ENCODE data around the gene TLDC2. TPM values are rescaled to one million over a fixed set of nuclear protein-coding genes. Genes with fewer than 3 reads are reported as not detected.
A peak's percentile ranks its signal among the peaks of the same experiment; 100 is the strongest.

The TLDC2 gene
- polyA plus RNA-seq, 3 donors = not detected

- Histone ChIP-seq H2AFZ (ENCODE audit: insufficient read depth, low read depth, low read length, poor library complexity, severe bottlenecking) (no peak overlapping the region), H4K20me1 (ENCODE audit: insufficient read depth, low read length) (peaks cover 100% of the 10 kb centered on the region), H3K36me3 (replicated peaks in 1 of 2; ENCODE audit: control insufficient read depth in 1 of 2, insufficient read depth in 2 of 2, low read length in 2 of 2) (peaks cover 99 to 100% of the 10 kb centered on the region in 2 donors), H3K9ac (ENCODE audit: insufficient read depth, low read length, poor library complexity, severe bottlenecking) (no peak overlapping the region), H3K27ac (ENCODE audit: low read depth in 1 of 2, low read length in 2 of 2) (peak overlapping the region in 1 of 2 donors; percentile 28), H3K9me3 (replicated peaks in 1 of 2; ENCODE audit: control insufficient read depth in 1 of 2, insufficient read depth in 1 of 2, low read length in 2 of 2) (no peaks in the 10 kb centered on the region), H3K4me2 (replicated peaks; ENCODE audit: extremely low read depth, low read length, poor library complexity, severe bottlenecking) (no peak overlapping the region), H3K4me3 (replicated peaks in 1 of 3; ENCODE audit: low read depth in 2 of 3, low read length in 3 of 3) (no peak overlapping the region), H3K27me3 (ENCODE audit: control insufficient read depth in 2 of 2, insufficient read depth in 2 of 2, low read length in 2 of 2) (no peaks in the 10 kb centered on the region), H3K79me2 (ENCODE audit: insufficient read depth, low read length) (peaks cover 23% of the 10 kb centered on the region), H3K4me1 (ENCODE audit: control insufficient read depth in 1 of 2, insufficient read depth in 2 of 2, low read length in 2 of 2) (no peaks in the 10 kb centered on the region)
- Mint-ChIP-seq H3K27ac (peak overlapping the region in 3 of 7 donors; percentile 18 to 75 (median 72)), H3K36me3 (peaks cover 84 to 99% of the 10 kb centered on the region in 2 donors), H3K4me3 (no peak overlapping the region), H3K9me3 (no peaks in the 10 kb centered on the region), H3K4me1 (no peaks in the 10 kb centered on the region), H3K27me3 (ENCODE audit: low read depth in 3 of 3) (no peaks in the 10 kb centered on the region)
- WGBS (ENCODE audit: insufficient coverage) = no CpG with 5 or more reads among the region's 3 CpGs
- TF ChIP-seq, protein P1, sequence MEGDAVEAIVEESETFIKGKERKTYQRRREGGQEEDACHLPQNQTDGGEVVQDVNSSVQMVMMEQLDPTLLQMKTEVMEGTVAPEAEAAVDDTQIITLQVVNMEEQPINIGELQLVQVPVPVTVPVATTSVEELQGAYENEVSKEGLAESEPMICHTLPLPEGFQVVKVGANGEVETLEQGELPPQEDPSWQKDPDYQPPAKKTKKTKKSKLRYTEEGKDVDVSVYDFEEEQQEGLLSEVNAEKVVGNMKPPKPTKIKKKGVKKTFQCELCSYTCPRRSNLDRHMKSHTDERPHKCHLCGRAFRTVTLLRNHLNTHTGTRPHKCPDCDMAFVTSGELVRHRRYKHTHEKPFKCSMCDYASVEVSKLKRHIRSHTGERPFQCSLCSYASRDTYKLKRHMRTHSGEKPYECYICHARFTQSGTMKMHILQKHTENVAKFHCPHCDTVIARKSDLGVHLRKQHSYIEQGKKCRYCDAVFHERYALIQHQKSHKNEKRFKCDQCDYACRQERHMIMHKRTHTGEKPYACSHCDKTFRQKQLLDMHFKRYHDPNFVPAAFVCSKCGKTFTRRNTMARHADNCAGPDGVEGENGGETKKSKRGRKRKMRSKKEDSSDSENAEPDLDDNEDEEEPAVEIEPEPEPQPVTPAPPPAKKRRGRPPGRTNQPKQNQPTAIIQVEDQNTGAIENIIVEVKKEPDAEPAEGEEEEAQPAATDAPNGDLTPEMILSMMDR (IDR thresholded peaks at IDR 0.05) = no peak
- intact Hi-C loops (cut with micrococcal nuclease) = no loop called here
- DNase-seq = no peak
Measured at GRCh38 chr20:36893801-36894200, 17.9 kb downstream of the TLDC2 start.

- H3K4me3 Mint-ChIP-seq = no peak overlapping the region
- peaks cover 87 to 100% of the 10 kb centered on the region in 2 donors for H3K36me3 Mint-ChIP-seq
- 83% methylated on average over 1 of the region's 2 CpGs for WGBS (ENCODE audit: insufficient coverage)
- TF ChIP-seq, protein P1 (IDR thresholded peaks at IDR 0.05) = no peak
- Histone ChIP-seq H3K9ac (ENCODE audit: insufficient read depth, low read length, poor library complexity, severe bottlenecking) (no peak overlapping the region), H2AFZ (ENCODE audit: insufficient read depth, low read depth, low read length, poor library complexity, severe bottlenecking) (no peak overlapping the region), H3K4me2 (replicated peaks; ENCODE audit: extremely low read depth, low read length, poor library complexity, severe bottlenecking) (no peak overlapping the region), H3K27ac (ENCODE audit: low read depth in 1 of 2, low read length in 2 of 2) (no peak overlapping the region), H3K79me2 (ENCODE audit: insufficient read depth, low read length) (peaks cover 28% of the 10 kb centered on the region), H3K4me1 (ENCODE audit: control insufficient read depth in 1 of 2, insufficient read depth in 2 of 2, low read length in 2 of 2) (no peaks in the 10 kb centered on the region), H3K27me3 (ENCODE audit: control insufficient read depth in 2 of 2, insufficient read depth in 2 of 2, low read length in 2 of 2) (no peaks in the 10 kb centered on the region), H3K9me3 (replicated peaks in 1 of 2; ENCODE audit: control insufficient read depth in 1 of 2, insufficient read depth in 1 of 2, low read length in 2 of 2) (no peaks in the 10 kb centered on the region), H4K20me1 (ENCODE audit: insufficient read depth, low read length) (peaks cover 100% of the 10 kb centered on the region), H3K4me3 (replicated peaks in 1 of 3; ENCODE audit: low read depth in 2 of 3, low read length in 3 of 3) (no peak overlapping the region), H3K36me3 (replicated peaks in 1 of 2; ENCODE audit: control insufficient read depth in 1 of 2, insufficient read depth in 2 of 2, low read length in 2 of 2) (peaks cover 100% of the 10 kb centered on the region in 2 donors)
- DNase-seq = no peak
- H3K4me1 Mint-ChIP-seq = no peaks in the 10 kb centered on the region
- H3K9me3 Mint-ChIP-seq = no peaks in the 10 kb centered on the region
- no peaks in the 10 kb centered on the region for H3K27me3 Mint-ChIP-seq (ENCODE audit: low read depth in 3 of 3)
- H3K27ac Mint-ChIP-seq = peak overlapping the region in 4 of 7 donors; percentile 1 to 48 (median 35)
- intact Hi-C loops (cut with micrococcal nuclease) = no loop called here
Measured at GRCh38 chr20:36895036-36895435, 19.1 kb downstream of the TLDC2 start.

All from CD14-positive monocyte (primary cell).